Measurements from ENCODE around the gene NINJ2.
"Not testable (repeated sequence)": the region's sequence is repeated elsewhere in the genome, so short reads cannot be mapped to it uniquely, and the experiment has no call there.

- TF ChIP-seq CTCF, POLR2A (IDR thresholded peaks at IDR 0.05): not testable (repeated sequence)
Observed at GRCh38 chr12:641321-641720, 21.9 kb downstream of the NINJ2 start.
